Spleen (tissue), 11 donors: Measurements from ENCODE around the gene CNBP. TPM values are rescaled to one million over a fixed set of nuclear protein-coding genes. Genes with fewer than 3 reads are reported as not detected.
A peak's percentile ranks its signal among the peaks of the same experiment; 100 is the strongest.
"Not testable (repeated sequence)": the region's sequence is repeated elsewhere in the genome, so short reads cannot be mapped to it uniquely, and the experiment has no call there.

Source experiments
- DNase-seq: peaks from one replicate; pipeline ENCODE4 v3.0.0-alpha.2; 2020
- H3K27ac ChIP-seq, 8 donors: fragments of 200-600 bp; sonication (generic) in 7 of 8; 1 replicate in 4 of 8; 2 replicates in 4 of 8; pipeline versions ENCODE4 v1.5.0 to v1.8.0; 2016 to 2021; ENCODE audit warnings: inconsistent platforms in 4 of 8, mild to moderate bottlenecking in 4 of 8, moderate library complexity in 1 of 8
- H3K27me3 ChIP-seq, 7 donors: fragments of 200-600 bp; sonication (generic) in 6 of 7; replicated peaks in 1 of 7; 1 replicate in 4 of 7; 2 replicates in 3 of 7; pipeline versions ENCODE4 v1.5.0 to v1.8.0; 2016 to 2021; ENCODE audit warnings: inconsistent platforms in 3 of 7, mild to moderate bottlenecking in 1 of 7
- H3K36me3 ChIP-seq, 6 donors: fragments of 200-600 bp; sonication (generic) in 5 of 6; 1 replicate in 4 of 6; 2 replicates in 2 of 6; pipeline versions ENCODE4 v1.5.0 to v1.8.0; 2016 to 2021; ENCODE audit warnings: inconsistent platforms in 2 of 6
- H3K4me1 ChIP-seq, 6 donors: fragments of 200-600 bp; sonication (generic) in 5 of 6; 1 replicate in 3 of 6; 2 replicates in 3 of 6; pipeline versions ENCODE4 v1.5.0 to v1.8.0; 2016 to 2021; ENCODE audit warnings: inconsistent platforms in 3 of 6
- H3K4me3 ChIP-seq, 8 donors: fragments of 200-600 bp; sonication (generic) in 7 of 8; 1 replicate in 4 of 8; 2 replicates in 4 of 8; pipeline versions ENCODE4 v1.5.0 to v1.8.0; 2016 to 2021; ENCODE audit warnings: inconsistent platforms in 4 of 8, mild to moderate bottlenecking in 4 of 8, moderate library complexity in 2 of 8
- H3K9me3 ChIP-seq, 8 donors: fragments of 200-600 bp; sonication (generic) in 7 of 8; 1 replicate in 4 of 8; 2 replicates in 4 of 8; pipeline versions ENCODE4 v1.5.0 to v1.8.0; 2016 to 2021; ENCODE audit warnings: inconsistent platforms in 4 of 8
- POLR2A ChIP-seq, 3 donors: fragments of 450-650 bp; IDR thresholded peaks; one replicate each; pipeline ENCODE4 v1.5.1; 2017; ENCODE audit warnings: antibody characterized with exemption in 3 of 3, mild to moderate bottlenecking in 1 of 3
- POLR2AphosphoS5 ChIP-seq, 3 donors: sonication (generic); formaldehyde crosslinking; IDR thresholded peaks; one replicate each; pipeline ENCODE4 v1.5.1; 2017; ENCODE audit warnings: antibody characterized with exemption in 3 of 3
- WGBS, 5 donors: extraction: QIAGEN DNeasy Blood & Tissue Kit in 3 of 5; methylation state at CpG; one replicate each; pipeline versions ENCODE4 v1.1.5 to v1.1.7; 2013 to 2018; 5-methylcytosine and 5-hydroxymethylcytosine counted together
- intact Hi-C: fragments of 100-400 bp; cut with DNase I; formaldehyde crosslinking; loops from one replicate; pipeline ENCODE4 v1.15.0; 2023; ENCODE audit warnings: low total_unique reads
- polyA plus RNA-seq, 3 donors: library from polyadenylated mRNA; stranded (reverse); fragments of 200-250 nt; gene quantifications; one replicate each; pipeline ENCODE4 v1.2.1, GENCODE V29; 2013
- total RNA-seq, 7 donors: library from RNA; depleted of rRNA in 3 of 7; stranded (reverse); fragments of >200 nt in 3 of 7; fragmentation: NEBNext Ultra II Directional in 4 of 7; extraction: Animal tissue kit (Norgen Biotek cat#: 25700) in 4 of 7; gene quantifications; one replicate each; pipeline versions ENCODE4 v1.1.0 to v1.2.1, GENCODE V29; 2016 to 2021
- TF ChIP-seq, protein P1 (sequence below), 11 experiments: fragments of 200-600 bp in 7 of 11; fragments of 450-650 bp in 4 of 11; sonication (generic) in 4 of 11; IDR thresholded peaks in 8 of 11; conservative IDR thresholded peaks in 3 of 11; 1 replicate in 7 of 11; 2 replicates in 4 of 11; pipeline versions ENCODE4 v1.4.0 to v1.8.0; 2016 to 2021; ENCODE audit warnings: antibody characterized with exemption in 11 of 11, inconsistent platforms in 4 of 11, mild to moderate bottlenecking in 1 of 11
- donor health status: healthy with polysubstance abuse.
- donor health status: DM: no; HTN: no; CAD: no; lungs with moderate emphysema.
- donor health status: DM: no; HTN: no; CAD: no.
- donor health status: Bipolar disorder and iron deficiency.
- donor health status: healthy.
- donor health status: DM: no; HTN: no; CAD: no.
- donor health status: DM: yes; HTN: yes; CAD: no.

The CNBP gene
- total and polyA plus RNA-seq, 10 donors: 252 to 420 (median 312) TPM

DNA sequence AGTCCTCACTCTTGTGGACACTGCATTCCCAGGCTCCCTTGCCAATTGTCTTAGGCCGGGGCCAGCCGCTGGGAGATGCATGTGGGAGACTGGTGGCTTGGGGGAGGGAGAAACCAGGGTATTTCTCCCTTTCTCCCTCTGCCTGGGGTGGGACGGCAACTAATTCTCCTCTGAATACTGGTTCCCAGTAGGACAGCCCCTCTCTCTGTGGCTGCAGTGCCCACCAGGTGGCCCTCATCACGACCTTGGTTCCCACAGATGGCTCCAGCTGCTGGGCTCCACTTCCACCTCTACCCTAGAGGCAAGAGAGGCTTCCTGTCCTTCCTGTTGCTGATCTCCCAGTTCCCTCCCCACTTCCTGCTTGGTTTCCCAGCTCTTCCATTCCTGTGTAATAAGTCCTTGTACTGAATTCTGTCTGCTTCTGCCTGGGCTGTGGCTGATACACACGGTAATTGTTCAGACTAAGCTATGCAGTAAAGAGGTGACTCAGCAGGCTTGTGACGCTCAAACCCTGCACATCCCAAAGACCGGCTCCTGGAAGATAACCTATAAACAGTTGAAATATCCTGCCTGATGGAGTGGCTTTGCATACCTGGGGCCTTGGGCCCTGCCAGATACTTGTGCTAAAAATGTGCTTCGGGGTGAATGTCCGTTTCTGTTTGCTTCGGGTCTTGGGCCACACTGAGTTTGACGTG, 45.3 kb upstream of the CNBP start:
- intact Hi-C loops: no loop called here
- peak; percentile 73 for DNase-seq
- H3K27me3 ChIP-seq: peaks cover 0 to 12% (median 0%) of the 10 kb centered on the region in 7 donors
- no peaks in the 10 kb centered on the region for H3K9me3 ChIP-seq
- WGBS, 5 donors: 45 to 64% (median 49%) methylated on average over 10 to 11 of the region's 11 CpGs
- TF ChIP-seq, protein P1, sequence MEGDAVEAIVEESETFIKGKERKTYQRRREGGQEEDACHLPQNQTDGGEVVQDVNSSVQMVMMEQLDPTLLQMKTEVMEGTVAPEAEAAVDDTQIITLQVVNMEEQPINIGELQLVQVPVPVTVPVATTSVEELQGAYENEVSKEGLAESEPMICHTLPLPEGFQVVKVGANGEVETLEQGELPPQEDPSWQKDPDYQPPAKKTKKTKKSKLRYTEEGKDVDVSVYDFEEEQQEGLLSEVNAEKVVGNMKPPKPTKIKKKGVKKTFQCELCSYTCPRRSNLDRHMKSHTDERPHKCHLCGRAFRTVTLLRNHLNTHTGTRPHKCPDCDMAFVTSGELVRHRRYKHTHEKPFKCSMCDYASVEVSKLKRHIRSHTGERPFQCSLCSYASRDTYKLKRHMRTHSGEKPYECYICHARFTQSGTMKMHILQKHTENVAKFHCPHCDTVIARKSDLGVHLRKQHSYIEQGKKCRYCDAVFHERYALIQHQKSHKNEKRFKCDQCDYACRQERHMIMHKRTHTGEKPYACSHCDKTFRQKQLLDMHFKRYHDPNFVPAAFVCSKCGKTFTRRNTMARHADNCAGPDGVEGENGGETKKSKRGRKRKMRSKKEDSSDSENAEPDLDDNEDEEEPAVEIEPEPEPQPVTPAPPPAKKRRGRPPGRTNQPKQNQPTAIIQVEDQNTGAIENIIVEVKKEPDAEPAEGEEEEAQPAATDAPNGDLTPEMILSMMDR (IDR thresholded peaks at IDR 0.05 in 8 of 11, conservative IDR thresholded peaks at IDR 0.05 in 3 of 11): peak in 2 of 11 experiments; percentile 10 to 11
- TF ChIP-seq POLR2AphosphoS5 (IDR thresholded peaks at IDR 0.05) (peak in 2 of 3 donors; percentile 44 to 47), POLR2A (IDR thresholded peaks at IDR 0.05) (no peak)
- peak overlapping the region in 1 of 8 donors; percentile 59 for H3K4me3 ChIP-seq
- peak overlapping the region; percentile 36 to 96 (median 90) for H3K27ac ChIP-seq
- H3K36me3 ChIP-seq: no peaks in the 10 kb centered on the region
- peaks cover 12 to 86% (median 58%) of the 10 kb centered on the region in 6 donors for H3K4me1 ChIP-seq

DNA sequence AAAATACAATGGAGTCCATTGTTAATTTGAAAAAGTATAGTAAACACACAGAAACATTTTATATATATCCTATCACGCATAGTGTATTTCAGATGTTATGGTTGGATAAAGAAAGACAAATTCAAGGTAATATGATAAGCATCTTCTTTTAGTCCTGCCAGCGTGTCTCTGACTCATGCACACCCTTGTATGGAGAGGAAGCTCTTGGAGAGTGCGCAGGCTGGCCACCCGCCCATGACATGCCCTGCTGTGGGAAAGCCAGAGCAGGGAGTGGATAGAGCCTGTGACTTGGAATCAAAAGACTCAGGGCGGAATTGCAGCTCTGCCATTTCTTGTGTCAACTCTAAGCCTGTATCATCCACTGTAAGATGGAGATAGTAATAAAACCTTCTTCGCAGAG, 42.7 kb upstream of the CNBP start:
- peaks cover 0 to 3% (median 0%) of the 10 kb centered on the region in 7 donors for H3K27me3 ChIP-seq
- WGBS, 5 donors: 63 to 77% (median 67%) methylated on average over 6 of the region's 6 CpGs
- no peak overlapping the region for H3K4me3 ChIP-seq
- TF ChIP-seq POLR2A (IDR thresholded peaks at IDR 0.05) (no peak), POLR2AphosphoS5 (IDR thresholded peaks at IDR 0.05) (peak in 2 of 3 donors; percentile 29 to 36)
- TF ChIP-seq, protein P1 (IDR thresholded peaks at IDR 0.05 in 8 of 11, conservative IDR thresholded peaks at IDR 0.05 in 3 of 11): no peak
- peak; percentile 84 for DNase-seq
- intact Hi-C loops: no loop called here
- no peaks in the 10 kb centered on the region for H3K36me3 ChIP-seq
- H3K9me3 ChIP-seq: no peaks in the 10 kb centered on the region
- H3K4me1 ChIP-seq: peaks cover 12 to 69% (median 53%) of the 10 kb centered on the region in 6 donors
- peak overlapping the region in 5 of 8 donors; percentile 74 to 96 (median 93) for H3K27ac ChIP-seq

DNA sequence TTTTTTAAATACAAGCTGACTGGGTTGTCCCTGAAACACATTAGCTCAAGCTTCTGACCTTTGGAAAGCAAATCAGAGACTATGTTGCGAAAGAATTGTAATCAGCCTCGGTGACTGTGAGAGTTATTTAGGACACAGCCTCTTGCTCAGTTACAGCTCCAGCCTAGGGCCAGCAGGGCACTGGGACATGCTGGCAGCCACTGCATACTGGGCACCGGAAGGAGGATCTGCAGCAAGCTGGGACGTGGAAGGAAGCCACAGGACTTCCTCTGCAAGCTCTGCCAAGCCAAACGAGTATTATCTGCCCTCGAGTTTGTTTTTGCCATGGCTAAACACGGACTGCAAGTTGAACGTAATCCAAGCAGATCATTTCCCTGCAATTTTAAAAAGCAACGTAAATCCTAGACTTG, 41.3 kb upstream of the CNBP start:
- peak overlapping the region in 1 of 8 donors; percentile 40 for H3K4me3 ChIP-seq

DNA sequence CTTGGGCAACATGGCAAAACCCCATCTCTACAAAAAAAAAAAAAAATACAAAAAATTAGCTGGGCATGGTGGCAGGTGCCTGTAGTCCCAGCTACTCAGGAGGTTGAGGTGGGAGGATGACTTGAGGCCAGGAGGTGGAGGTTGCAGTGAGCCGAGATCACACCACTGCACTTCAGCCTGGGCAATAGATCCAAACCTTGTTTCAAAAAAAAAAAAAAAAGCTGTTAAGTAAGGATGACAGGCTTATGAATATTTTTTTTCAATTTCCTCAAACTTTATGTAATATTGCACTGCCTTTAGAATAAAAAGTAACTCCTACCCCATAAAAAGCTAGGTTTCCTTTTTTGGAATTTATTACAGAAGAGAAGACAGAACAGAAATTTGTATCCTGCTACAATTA, 40.7 kb upstream of the CNBP start:
- H3K4me3 ChIP-seq, DNase-seq, H3K36me3 ChIP-seq, intact Hi-C loops, H3K9me3 ChIP-seq, H3K27me3 ChIP-seq: not testable (repeated sequence)
- H3K4me1 ChIP-seq: peaks cover 12 to 54% (median 46%) of the 10 kb centered on the region in 6 donors
- H3K27ac ChIP-seq: peak overlapping the region; percentile 15 to 96 (median 81)
- 42 to 89% (median 63%) methylated on average over 1 of the region's 1 CpG for WGBS, 5 donors

More for the DNA sequence above, 41.3 kb upstream of the CNBP start:
- intact Hi-C loops: no loop called here
- Histone ChIP-seq H3K27ac (peak overlapping the region; percentile 42 to 96 (median 81)), H3K9me3 (no peaks in the 10 kb centered on the region), H3K36me3 (no peaks in the 10 kb centered on the region), H3K27me3 (no peaks in the 10 kb centered on the region), H3K4me1 (peaks cover 12 to 60% (median 51%) of the 10 kb centered on the region in 6 donors)
- peak; percentile 87 for DNase-seq
- WGBS, 5 donors: 4 to 10% (median 6%) methylated on average over 9 of the region's 9 CpGs
- TF ChIP-seq, protein P1 (IDR thresholded peaks at IDR 0.05 in 8 of 11, conservative IDR thresholded peaks at IDR 0.05 in 3 of 11): peak in 3 of 11 experiments; percentile 17 to 29 (median 27)
- TF ChIP-seq POLR2AphosphoS5 (IDR thresholded peaks at IDR 0.05) (peak; percentile 50 to 91 (median 87)), POLR2A (IDR thresholded peaks at IDR 0.05) (no peak)
